Fibroblast of lung (primary cell): ENCODE data around the gene MAP3K10. TPM values are rescaled to one million over a fixed set of nuclear protein-coding genes. Genes with fewer than 3 reads are reported as not detected.
"Not testable (repeated sequence)": the region's sequence is repeated elsewhere in the genome, so short reads cannot be mapped to it uniquely, and the experiment has no call there.

Source experiments
- DNase-seq, 2 donors: peaks; one replicate each; pipeline versions ENCODE4 v3.0.0 to v3.0.0-alpha.2; 2010; ENCODE audit warnings: low read depth in 2 of 2
- H2AFZ ChIP-seq: 2 replicates; pipeline ENCODE4 v1.5.1; 2012; ENCODE audit warnings: low read length, control low read depth, inconsistent platforms
- H3K27ac ChIP-seq: 2 replicates; pipeline ENCODE4 v1.5.1; 2011; ENCODE audit warnings: low read length, control low read depth; ENCODE audit not compliant: insufficient read depth
- H3K27me3 ChIP-seq: 2 replicates; pipeline ENCODE4 v1.5.1; 2011; ENCODE audit warnings: mild to moderate bottlenecking, low read length; ENCODE audit not compliant: control insufficient read depth, insufficient read depth
- H3K36me3 ChIP-seq: 2 replicates; pipeline ENCODE4 v1.5.1; 2011; ENCODE audit warnings: low read length; ENCODE audit not compliant: control insufficient read depth, insufficient read depth
- H3K4me1 ChIP-seq: 2 replicates; pipeline ENCODE4 v1.5.1; 2011; ENCODE audit warnings: low read length; ENCODE audit not compliant: control insufficient read depth, insufficient read depth; ENCODE audit errors: extremely low read depth
- H3K4me2 ChIP-seq: 2 replicates; pipeline ENCODE4 v1.5.1; 2011; ENCODE audit warnings: low read length, control low read depth; ENCODE audit not compliant: insufficient read depth; ENCODE audit errors: extremely low read depth
- H3K4me3 ChIP-seq, 4 experiments: fragments of 200-600 bp in 1 of 4; sonication (generic) in 1 of 4; replicated peaks in 1 of 4; 2 replicates each; pipeline ENCODE4 v1.5.1; 2011 to 2016; ENCODE audit warnings: low read length in 4 of 4, low read depth in 3 of 4, mild to moderate bottlenecking in 3 of 4, control low read depth in 2 of 4, inconsistent platforms in 1 of 4, mixed read lengths in 1 of 4; ENCODE audit not compliant: insufficient read depth in 1 of 4; ENCODE audit errors: control extremely low read depth in 1 of 4
- H3K79me2 ChIP-seq: 2 replicates; pipeline ENCODE4 v1.5.1; 2012; ENCODE audit warnings: mild to moderate bottlenecking, low read length, inconsistent platforms; ENCODE audit not compliant: control insufficient read depth, insufficient read depth
- H3K9ac ChIP-seq: 2 replicates; pipeline ENCODE4 v1.5.1; 2011; ENCODE audit warnings: mild to moderate bottlenecking, low read length, control low read depth; ENCODE audit not compliant: insufficient read depth
- H3K9me3 ChIP-seq: 2 replicates; pipeline ENCODE4 v1.5.1; 2012; ENCODE audit warnings: low read depth, low read length; ENCODE audit not compliant: control insufficient read depth, insufficient read depth
- H4K20me1 ChIP-seq: 2 replicates; pipeline ENCODE4 v1.5.1; 2011; ENCODE audit warnings: low read length; ENCODE audit not compliant: control insufficient read depth, insufficient read depth; ENCODE audit errors: extremely low read depth
- CTCF ChIP-seq, 2 donors: IDR thresholded peaks in 1 of 2; conservative IDR thresholded peaks in 1 of 2; 1 replicate in 1 of 2; 2 replicates in 1 of 2; pipeline ENCODE4 v1.5.1; 2011 to 2012; ENCODE audit warnings: low read length in 2 of 2, control low read depth in 1 of 2, inconsistent platforms in 1 of 2, low read depth in 1 of 2, mild to moderate bottlenecking in 1 of 2
- EZH2 ChIP-seq: IDR thresholded peaks from 2 replicates; pipeline ENCODE4 v1.5.1; 2012; ENCODE audit warnings: low read length, control low read depth, mild to moderate bottlenecking; ENCODE audit errors: missing control alignments
- polyA plus RNA-seq, 2 donors: library from polyadenylated mRNA; depleted of rRNA in 1 of 2; stranded (reverse) in 1 of 2; unstranded in 1 of 2; fragments of >200 nt; gene quantifications; 2 replicates each; pipeline ENCODE4 v1.2.1, GENCODE V29; 2011 to 2012; ENCODE audit warnings: missing spikeins in 1 of 2
- total RNA-seq: library from RNA; depleted of rRNA; stranded (reverse); fragments of >200 nt; gene quantifications from 2 replicates; pipeline ENCODE4 v1.2.1, GENCODE V29; 2014

Gene MAP3K10
- total and polyA plus RNA-seq, 2 donors (not counting 1 experiment from before 2014, with no cell fraction given) = 2.7 to 7.4 TPM

GRCh38 chr19:40144151-40144550 is 47.1 kb upstream of the MAP3K10 start:
- Histone ChIP-seq H3K27me3 (no peaks in the 10 kb centered on the region), H3K9ac (no peak overlapping the region), H4K20me1 (no peaks in the 10 kb centered on the region), H3K4me1 (peaks cover 6% of the 10 kb centered on the region), H2AFZ (no peak overlapping the region), H3K9me3 (no peaks in the 10 kb centered on the region), H3K4me2 (no peak overlapping the region), H3K36me3 (no peaks in the 10 kb centered on the region), H3K27ac (no peak overlapping the region), H3K79me2 (no peaks in the 10 kb centered on the region), H3K4me3 (no peak overlapping the region)
- no peak for DNase-seq
- TF ChIP-seq CTCF (conservative IDR thresholded peaks at IDR 0.05 in 1 of 2, IDR thresholded peaks at IDR 0.05 in 1 of 2; ENCODE audit: low read depth in 1 of 2, low read length in 2 of 2) (no peak), EZH2 (no peak)

- H3K27me3 ChIP-seq = no peaks in the 10 kb centered on the region
- no peak overlapping the region for H3K9ac ChIP-seq
- no peak overlapping the region for H3K4me2 ChIP-seq
- no peaks in the 10 kb centered on the region for H3K36me3 ChIP-seq
- no peaks in the 10 kb centered on the region for H3K79me2 ChIP-seq
- TF ChIP-seq CTCF (conservative IDR thresholded peaks at IDR 0.05 in 1 of 2, IDR thresholded peaks at IDR 0.05 in 1 of 2; ENCODE audit: low read depth in 1 of 2, low read length in 2 of 2) (no peak), EZH2 (no peak)
- H2AFZ ChIP-seq = no peak overlapping the region
- H4K20me1 ChIP-seq = no peaks in the 10 kb centered on the region
- H3K4me3 ChIP-seq = no peak overlapping the region
- DNase-seq = no peak
- no peak overlapping the region for H3K27ac ChIP-seq
- peaks cover 6% of the 10 kb centered on the region for H3K4me1 ChIP-seq
- no peaks in the 10 kb centered on the region for H3K9me3 ChIP-seq
These were observed 46.1 kb upstream of the MAP3K10 start for GRCh38 chr19:40144947-40145748.

- H3K4me2 ChIP-seq, H3K4me3 ChIP-seq, H3K4me1 ChIP-seq, H3K9me3 ChIP-seq, H3K9ac ChIP-seq, H4K20me1 ChIP-seq, H2AFZ ChIP-seq, H3K27ac ChIP-seq, H3K79me2 ChIP-seq, H3K27me3 ChIP-seq, H3K36me3 ChIP-seq, DNase-seq: not testable (repeated sequence)
These were observed 45.5 kb upstream of the MAP3K10 start for GRCh38 chr19:40145749-40146029.
